Mesenchymal stem cell (in vitro differentiated cells and primary cell): Measurements from ENCODE around the gene MAN1A1.

ENCODE experiments used
- DNase-seq: peaks from one replicate; pipeline ENCODE4 v3.0.0-alpha.2; 2013
- H2AFZ ChIP-seq: one replicate; pipeline ENCODE4 v1.6.1; 2013; ENCODE audit warnings: low read depth, mild to moderate bottlenecking, control low read depth, inconsistent platforms, low read length, moderate library complexity
- H2AK5ac ChIP-seq: 2 replicates; pipeline ENCODE4 v1.6.1; 2013; ENCODE audit warnings: low read length, moderate library complexity, mild to moderate bottlenecking, inconsistent platforms; ENCODE audit not compliant: severe bottlenecking
- H2BK120ac ChIP-seq: one replicate; pipeline ENCODE4 v1.6.1; 2013; ENCODE audit warnings: low read depth, mild to moderate bottlenecking, inconsistent platforms, low read length, moderate library complexity
- H2BK12ac ChIP-seq, 2 experiments: one replicate each; pipeline ENCODE4 v1.6.1; 2013; ENCODE audit warnings: inconsistent platforms in 2 of 2, low read length in 2 of 2, mild to moderate bottlenecking in 2 of 2, moderate library complexity in 2 of 2, control low read depth in 1 of 2
- H2BK15ac ChIP-seq: one replicate; pipeline ENCODE4 v1.6.1; 2013; ENCODE audit warnings: mild to moderate bottlenecking, low read depth, inconsistent platforms; ENCODE audit not compliant: poor library complexity, severe bottlenecking
- H2BK5ac ChIP-seq: 2 replicates; pipeline ENCODE4 v1.6.1; 2013; ENCODE audit warnings: low read depth, mild to moderate bottlenecking, low read length, control low read depth, inconsistent platforms; ENCODE audit not compliant: poor library complexity, severe bottlenecking
- H3K14ac ChIP-seq, 2 experiments: one replicate each; pipeline ENCODE4 v1.6.1; 2013; ENCODE audit warnings: inconsistent platforms in 2 of 2, low read length in 2 of 2, control low read depth in 1 of 2, mild to moderate bottlenecking in 1 of 2, moderate library complexity in 1 of 2
- H3K18ac ChIP-seq, 2 experiments: one replicate each; pipeline ENCODE4 v1.6.1; 2013; ENCODE audit warnings: inconsistent platforms in 2 of 2, low read length in 2 of 2, control low read depth in 1 of 2, low read depth in 1 of 2, mild to moderate bottlenecking in 1 of 2
- H3K23ac ChIP-seq, 2 experiments: one replicate each; pipeline ENCODE4 v1.6.1; 2013; ENCODE audit warnings: inconsistent platforms in 2 of 2, low read length in 2 of 2, mild to moderate bottlenecking in 2 of 2, moderate library complexity in 2 of 2, control low read depth in 1 of 2
- H3K27ac ChIP-seq: 2 replicates; pipeline ENCODE4 v1.5.1; 2013; ENCODE audit warnings: mild to moderate bottlenecking, moderate library complexity, low read length, control low read depth, inconsistent platforms; ENCODE audit not compliant: poor library complexity, severe bottlenecking
- H3K27me3 ChIP-seq, 2 experiments: 2 replicates each; pipeline versions ENCODE4 v1.6.1 to v1.7.0; 2013; ENCODE audit warnings: low read length in 2 of 2, mild to moderate bottlenecking in 2 of 2, moderate library complexity in 2 of 2, control low read depth in 1 of 2, inconsistent platforms in 1 of 2; ENCODE audit not compliant: control insufficient read depth in 1 of 2, insufficient read depth in 1 of 2
- H3K36me3 ChIP-seq, 2 experiments: 2 replicates each; pipeline versions ENCODE4 v1.6.1 to v1.7.0; 2013; ENCODE audit warnings: low read length in 2 of 2, control low read depth in 1 of 2, inconsistent platforms in 1 of 2, low read depth in 1 of 2, mild to moderate bottlenecking in 1 of 2; ENCODE audit not compliant: insufficient read depth in 2 of 2, control insufficient read depth in 1 of 2
- H3K4ac ChIP-seq, 2 experiments: one replicate each; pipeline ENCODE4 v1.6.1; 2013; ENCODE audit warnings: inconsistent platforms in 2 of 2, low read length in 2 of 2, mild to moderate bottlenecking in 2 of 2, moderate library complexity in 2 of 2, control low read depth in 1 of 2, low read depth in 1 of 2
- H3K4me1 ChIP-seq: 2 replicates; pipeline ENCODE4 v1.6.1; 2013; ENCODE audit warnings: low read depth, low read length, control low read depth; ENCODE audit not compliant: control insufficient read depth, insufficient read depth
- H3K4me2 ChIP-seq: 2 replicates; pipeline ENCODE4 v1.6.1; 2013; ENCODE audit warnings: low read length, mild to moderate bottlenecking, inconsistent platforms; ENCODE audit not compliant: poor library complexity, severe bottlenecking
- H3K4me3 ChIP-seq, 2 experiments: 2 replicates each; pipeline versions ENCODE4 v1.5.1 to v1.7.0; 2013; ENCODE audit warnings: low read length in 2 of 2, mild to moderate bottlenecking in 2 of 2, control low read depth in 1 of 2, low read depth in 1 of 2; ENCODE audit not compliant: insufficient read depth in 1 of 2
- H3K79me1 ChIP-seq: replicated peaks from 2 replicates; pipeline ENCODE4 v1.6.1; 2013; ENCODE audit warnings: mild to moderate bottlenecking, control low read depth, low read length, inconsistent platforms; ENCODE audit not compliant: poor library complexity, severe bottlenecking
- H3K9ac ChIP-seq: 2 replicates; pipeline ENCODE4 v1.7.0; 2013; ENCODE audit warnings: mild to moderate bottlenecking, low read length, moderate library complexity
- H3K9me3 ChIP-seq: 2 replicates; pipeline ENCODE4 v1.7.0; 2013; ENCODE audit warnings: mild to moderate bottlenecking, low read length; ENCODE audit not compliant: control insufficient read depth
- H4K8ac ChIP-seq: one replicate; pipeline ENCODE4 v1.6.1; 2013; ENCODE audit warnings: inconsistent platforms, mild to moderate bottlenecking, low read length, moderate library complexity
- H4K91ac ChIP-seq: one replicate; pipeline ENCODE4 v1.6.1; 2013; ENCODE audit warnings: mild to moderate bottlenecking, low read length, inconsistent platforms
- WGBS: methylation state at CpG from one replicate; pipeline ENCODE4 v1.1.7; 2013; ENCODE audit warnings: mixed read lengths; 5-methylcytosine and 5-hydroxymethylcytosine counted together

Gene MAN1A1

DNA sequence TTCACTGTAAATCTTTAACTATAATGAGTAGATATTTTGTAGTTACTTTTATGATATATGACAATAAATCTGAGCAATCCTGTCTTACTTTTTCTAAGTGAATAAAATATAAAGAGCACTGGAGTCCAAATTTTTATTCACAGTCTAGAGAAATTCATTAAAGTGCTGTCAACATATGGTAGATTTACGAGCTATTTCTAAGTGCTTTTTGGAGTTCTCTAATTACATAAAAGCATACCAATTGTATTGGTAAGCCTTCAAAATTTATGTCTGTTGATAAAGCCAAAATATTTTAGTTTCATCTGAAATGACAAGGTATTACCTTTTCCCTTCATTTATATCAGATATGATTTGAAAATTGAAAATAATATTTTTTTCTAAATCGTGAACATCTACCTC lies 75.4 kb downstream of the MAN1A1 start:
- Histone ChIP-seq H2BK12ac (no peak overlapping the region), H3K23ac (no peak overlapping the region), H3K9me3 (peaks cover 15% of the 10 kb centered on the region), H2BK5ac (no peak overlapping the region), H4K91ac (no peak overlapping the region), H2BK120ac (no peak overlapping the region), H3K4me1 (no peaks in the 10 kb centered on the region), H3K9ac (peak overlapping the region; percentile 67), H3K79me1 (peaks cover 7% of the 10 kb centered on the region), H2BK15ac (no peak overlapping the region), H3K4me2 (no peak overlapping the region), H3K4ac (no peak overlapping the region), H3K18ac (no peak overlapping the region), H4K8ac (no peak overlapping the region), H3K27me3 (no peaks in the 10 kb centered on the region), H2AFZ (no peak overlapping the region), H3K27ac (no peak overlapping the region), H2AK5ac (no peak overlapping the region), H3K14ac (no peak overlapping the region), H3K4me3 (no peak overlapping the region), H3K36me3 (peaks cover 3 to 28% of the 10 kb centered on the region in 2 experiments)
- no peak for DNase-seq
- WGBS: 100% methylated on average over 1 of the region's 2 CpGs

DNA sequence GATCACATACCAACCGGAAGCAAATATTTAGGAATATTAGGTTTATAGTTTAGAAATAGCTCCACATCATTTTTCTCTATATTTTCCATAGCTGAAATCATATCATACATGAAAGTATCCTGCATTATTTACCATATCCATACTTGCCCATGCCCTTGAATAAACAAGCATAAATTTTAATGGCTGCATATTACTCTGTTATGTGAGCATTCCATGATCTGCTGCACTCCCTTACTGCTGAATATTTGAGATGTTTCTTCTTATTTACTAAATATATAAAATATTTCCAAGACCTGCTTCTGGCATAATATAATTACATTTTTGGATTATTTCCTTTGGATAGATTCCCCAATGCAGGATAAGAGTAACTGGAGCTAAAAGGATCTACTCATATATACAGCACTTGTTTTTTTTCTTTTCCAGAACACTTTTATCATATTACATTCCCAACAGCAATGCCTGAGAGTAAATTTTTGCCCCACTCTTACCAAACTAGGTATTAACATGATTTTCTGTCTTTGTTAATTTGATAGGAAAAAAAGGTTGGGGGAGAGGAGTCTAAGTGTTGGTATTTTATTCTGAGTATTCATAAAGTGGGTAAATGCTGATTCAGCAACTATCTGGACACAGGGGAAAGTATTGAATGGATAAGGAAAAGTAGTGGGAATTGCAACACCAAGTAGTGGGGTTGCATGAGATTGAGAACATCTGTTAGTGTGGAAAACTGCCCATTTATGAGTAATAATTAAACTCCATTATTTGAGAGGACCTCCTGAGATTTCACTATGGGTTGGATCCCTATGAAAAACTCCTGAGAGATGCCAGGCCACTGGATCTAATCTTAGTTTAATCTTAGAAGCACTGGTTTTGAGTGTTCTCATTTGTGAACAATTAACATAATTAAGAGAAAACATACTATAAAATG lies 76.0 kb downstream of the MAN1A1 start:
- peaks cover 7 to 34% of the 10 kb centered on the region in 2 experiments for H3K36me3 ChIP-seq
- no peak overlapping the region for H2AFZ ChIP-seq
- H3K18ac ChIP-seq: no peak overlapping the region
- H3K79me1 ChIP-seq: peaks cover 5% of the 10 kb centered on the region
- no CpG with 5 or more reads among the region's 1 CpG for WGBS
- H2BK12ac ChIP-seq: no peak overlapping the region
- H4K91ac ChIP-seq: no peak overlapping the region
- no peaks in the 10 kb centered on the region for H3K4me1 ChIP-seq
- H2BK120ac ChIP-seq: no peak overlapping the region
- no peak overlapping the region for H3K4ac ChIP-seq
- H2BK15ac ChIP-seq: no peak overlapping the region
- H3K4me2 ChIP-seq: no peak overlapping the region
- no peak overlapping the region for H2BK5ac ChIP-seq
- peaks cover 15% of the 10 kb centered on the region for H3K9me3 ChIP-seq
- no peak overlapping the region for H4K8ac ChIP-seq
- no peak overlapping the region for H3K23ac ChIP-seq
- H3K9ac ChIP-seq: peak overlapping the region; percentile 67
- H3K14ac ChIP-seq: no peak overlapping the region
- no peak overlapping the region for H2AK5ac ChIP-seq
- no peak overlapping the region for H3K27ac ChIP-seq
- no peaks in the 10 kb centered on the region for H3K27me3 ChIP-seq
- peak; percentile 63 for DNase-seq
- H3K4me3 ChIP-seq: no peak overlapping the region

DNA sequence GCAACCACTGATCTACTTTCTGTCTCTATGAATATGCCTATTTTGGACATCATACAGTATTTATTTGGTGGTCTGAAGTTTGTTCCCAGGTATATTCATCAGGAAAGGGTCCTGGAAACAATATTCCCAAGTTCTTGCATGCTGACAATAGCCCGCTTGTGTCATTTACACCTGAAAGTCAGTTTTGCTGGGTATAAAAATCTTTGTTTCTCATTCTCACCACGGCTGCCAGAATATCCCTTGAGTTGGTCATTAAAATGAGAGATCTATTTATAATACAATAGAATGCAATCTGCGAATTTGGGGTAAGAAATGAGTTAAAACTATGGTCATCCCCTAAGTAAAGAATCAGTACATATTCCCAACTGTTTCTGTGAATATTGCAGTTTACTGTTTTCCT lies 79.0 kb downstream of the MAN1A1 start:
- no peak overlapping the region for H3K18ac ChIP-seq
- WGBS: 100% methylated on average over 1 of the region's 3 CpGs
- H3K79me1 ChIP-seq: peaks cover 5% of the 10 kb centered on the region
- H3K14ac ChIP-seq: no peak overlapping the region
- H3K9me3 ChIP-seq: peaks cover 15% of the 10 kb centered on the region
- no peak for DNase-seq
- no peak overlapping the region for H2BK15ac ChIP-seq
- H3K4me2 ChIP-seq: no peak overlapping the region
- no peak overlapping the region for H3K23ac ChIP-seq
- H3K27ac ChIP-seq: no peak overlapping the region
- H3K27me3 ChIP-seq: no peaks in the 10 kb centered on the region
- no peak overlapping the region for H3K9ac ChIP-seq
- no peak overlapping the region for H2AK5ac ChIP-seq
- no peaks in the 10 kb centered on the region for H3K4me1 ChIP-seq
- no peak overlapping the region for H2BK5ac ChIP-seq
- H2BK120ac ChIP-seq: no peak overlapping the region
- no peak overlapping the region for H4K91ac ChIP-seq
- peaks cover 7 to 41% of the 10 kb centered on the region in 2 experiments for H3K36me3 ChIP-seq
- H3K4ac ChIP-seq: no peak overlapping the region
- H2BK12ac ChIP-seq: no peak overlapping the region
- no peak overlapping the region for H2AFZ ChIP-seq
- H4K8ac ChIP-seq: no peak overlapping the region
- H3K4me3 ChIP-seq: no peak overlapping the region

DNA sequence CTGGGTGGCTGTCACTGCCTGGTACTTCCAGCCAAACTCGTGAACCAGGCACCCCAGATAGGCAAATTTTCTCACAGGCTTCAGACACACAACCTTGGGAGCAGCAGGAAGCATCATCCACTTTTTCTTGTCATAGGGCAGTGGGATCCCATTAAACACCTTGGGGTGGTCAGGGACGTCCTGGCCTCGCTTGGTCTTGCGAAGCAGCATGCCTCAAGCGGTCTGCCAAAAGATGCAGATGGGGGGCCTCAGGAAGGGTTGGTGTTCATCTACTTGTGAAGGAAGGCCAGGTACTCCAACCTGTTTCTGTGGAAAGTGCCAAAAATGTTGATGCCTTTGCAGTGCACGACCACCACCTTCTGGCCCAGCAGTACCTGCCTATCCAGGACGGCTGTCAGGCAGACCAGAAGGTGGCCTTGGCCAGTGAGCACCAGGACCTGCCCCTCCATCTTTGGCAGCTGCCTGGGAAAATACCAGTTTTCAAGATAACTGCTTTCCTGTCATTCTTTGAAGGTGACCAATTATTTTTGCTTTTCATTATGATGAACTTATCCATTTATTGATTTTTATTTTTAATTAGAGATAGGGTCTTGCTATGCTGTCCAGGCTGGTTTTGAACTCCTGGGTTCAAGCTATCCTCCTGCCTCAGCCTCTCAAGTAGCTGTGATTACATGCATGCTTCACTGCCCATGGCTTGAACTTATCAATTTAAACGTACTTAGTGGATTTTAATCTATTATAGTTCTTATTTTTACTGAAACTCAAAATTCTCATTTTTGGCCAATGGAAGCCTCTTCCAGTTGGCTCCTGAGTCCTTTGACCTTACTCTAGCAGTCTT lies 80.1 kb downstream of the MAN1A1 start:
- no peak overlapping the region for H2BK12ac ChIP-seq
- no peak overlapping the region for H3K27ac ChIP-seq
- no peak overlapping the region for H2BK15ac ChIP-seq
- no peaks in the 10 kb centered on the region for H3K4me1 ChIP-seq
- no peak overlapping the region for H3K14ac ChIP-seq
- H3K4me3 ChIP-seq: no peak overlapping the region
- 96% methylated on average over 7 of the region's 8 CpGs for WGBS
- no peak overlapping the region for H4K91ac ChIP-seq
- peaks cover 5% of the 10 kb centered on the region for H3K79me1 ChIP-seq
- H2BK120ac ChIP-seq: no peak overlapping the region
- peaks cover 15% of the 10 kb centered on the region for H3K9me3 ChIP-seq
- H3K9ac ChIP-seq: no peak overlapping the region
- H3K4me2 ChIP-seq: no peak overlapping the region
- peaks cover 7 to 41% of the 10 kb centered on the region in 2 experiments for H3K36me3 ChIP-seq
- H2BK5ac ChIP-seq: no peak overlapping the region
- no peak overlapping the region for H3K23ac ChIP-seq
- no peak overlapping the region for H4K8ac ChIP-seq
- DNase-seq: no peak
- no peak overlapping the region for H2AK5ac ChIP-seq
- no peak overlapping the region for H3K4ac ChIP-seq
- H2AFZ ChIP-seq: no peak overlapping the region
- no peaks in the 10 kb centered on the region for H3K27me3 ChIP-seq
- no peak overlapping the region for H3K18ac ChIP-seq
